Neural crest cell (in vitro differentiated cells): ENCODE data around the gene MRPS6. TPM values are rescaled to one million over a fixed set of nuclear protein-coding genes. Genes with fewer than 3 reads are reported as not detected.
A peak's percentile ranks its signal among the peaks of the same experiment; 100 is the strongest.

Experiments
- DNase-seq: peaks from one replicate; pipeline ENCODE4 v3.0.0; 2021; ENCODE audit warnings: low read depth, mixed read lengths, low spot score
- H3K27ac Mint-ChIP-seq: one replicate; pipeline ENCODE4 v1.8.0; 2021; ENCODE audit warnings: mild to moderate bottlenecking, mixed read lengths; ENCODE audit not compliant: unreplicated experiment
- H3K27me3 Mint-ChIP-seq: 2 replicates; pipeline ENCODE4 v1.8.0; 2021; ENCODE audit warnings: low read depth, mild to moderate bottlenecking, mixed read lengths
- H3K36me3 Mint-ChIP-seq: 2 replicates; pipeline ENCODE4 v1.8.0; 2021; ENCODE audit warnings: low read depth, mild to moderate bottlenecking, mixed read lengths
- H3K4me1 Mint-ChIP-seq: 2 replicates; pipeline ENCODE4 v1.8.0; 2021; ENCODE audit warnings: mixed read lengths
- H3K4me3 Mint-ChIP-seq: one replicate; pipeline ENCODE4 v1.8.0; 2021; ENCODE audit warnings: mild to moderate bottlenecking, mixed read lengths
- H3K9me3 Mint-ChIP-seq: 2 replicates; pipeline ENCODE4 v1.8.0; 2021; ENCODE audit warnings: mixed read lengths
- CTCF ChIP-seq: fragments of 200-600 bp; sonication (generic); conservative IDR thresholded peaks from 2 replicates; pipeline ENCODE4 v1.5.0; 2021; ENCODE audit warnings: antibody characterized with exemption, mild to moderate bottlenecking
- total RNA-seq: library from RNA; stranded (reverse); gene quantifications from 2 replicates; pipeline ENCODE4 v1.2.1, GENCODE V29; 2021

MRPS6 gene
- total RNA-seq, 1 donor from 2014 or later: 94.1 TPM

- H3K27ac Mint-ChIP-seq: no peak overlapping the region
- peak overlapping the region; percentile 29 for H3K4me3 Mint-ChIP-seq
- H3K36me3 Mint-ChIP-seq: peaks cover 21% of the 10 kb centered on the region
- H3K4me1 Mint-ChIP-seq: peaks cover 45% of the 10 kb centered on the region
- H3K27me3 Mint-ChIP-seq: no peaks in the 10 kb centered on the region
- peaks cover 8% of the 10 kb centered on the region for H3K9me3 Mint-ChIP-seq
- no peak for DNase-seq
- TF ChIP-seq CTCF: no peak
These were observed 52.9 kb downstream of the MRPS6 start for GRCh38 chr21:34126269-34126668.

GRCh38 chr21:34126691-34127090 lies 53.3 kb downstream of the MRPS6 start:
- peak overlapping the region; percentile 29 for H3K4me3 Mint-ChIP-seq
- peaks cover 21% of the 10 kb centered on the region for H3K36me3 Mint-ChIP-seq
- no peak for TF ChIP-seq CTCF
- peaks cover 6% of the 10 kb centered on the region for H3K9me3 Mint-ChIP-seq
- H3K27ac Mint-ChIP-seq: no peak overlapping the region
- H3K4me1 Mint-ChIP-seq: peaks cover 49% of the 10 kb centered on the region
- H3K27me3 Mint-ChIP-seq: no peaks in the 10 kb centered on the region
- no peak for DNase-seq

- H3K4me1 Mint-ChIP-seq: peaks cover 59% of the 10 kb centered on the region
- H3K4me3 Mint-ChIP-seq: no peak overlapping the region
- DNase-seq: no peak
- no peaks in the 10 kb centered on the region for H3K27me3 Mint-ChIP-seq
- TF ChIP-seq CTCF: no peak
- peak overlapping the region; percentile 85 for H3K27ac Mint-ChIP-seq
- H3K9me3 Mint-ChIP-seq: peaks cover 6% of the 10 kb centered on the region
- H3K36me3 Mint-ChIP-seq: peaks cover 27% of the 10 kb centered on the region
These were observed 54.7 kb downstream of the MRPS6 start for GRCh38 chr21:34128124-34128523.

- Mint-ChIP-seq H3K27me3 (no peaks in the 10 kb centered on the region), H3K36me3 (peaks cover 27% of the 10 kb centered on the region), H3K4me3 (peak overlapping the region; percentile 55), H3K27ac (peak overlapping the region; percentile 8), H3K9me3 (peaks cover 8% of the 10 kb centered on the region), H3K4me1 (peaks cover 64% of the 10 kb centered on the region)
- DNase-seq: no peak
- no peak for TF ChIP-seq CTCF
These were observed 55.3 kb downstream of the MRPS6 start for GRCh38 chr21:34128674-34129038.

- Mint-ChIP-seq H3K36me3 (peaks cover 29% of the 10 kb centered on the region), H3K27me3 (no peaks in the 10 kb centered on the region), H3K4me1 (peaks cover 67% of the 10 kb centered on the region), H3K27ac (peak overlapping the region; percentile 85), H3K4me3 (peak overlapping the region; percentile 55), H3K9me3 (peaks cover 9% of the 10 kb centered on the region)
- DNase-seq: peak; percentile 19
- TF ChIP-seq CTCF: peak; percentile 34
These were observed 55.9 kb downstream of the MRPS6 start for GRCh38 chr21:34129039-34129891.
